Measurements from ENCODE around the gene EBF3.
A peak's percentile ranks its signal among the peaks of the same experiment; 100 is the strongest.

The EBF3 gene

GRCh38 chr10:129963641-129964501 is at the start of gene EBF3:
EBF3 (minus strand) TSS chr10:129964274; CDS start chr10:129963768, 506 bp downstream.
- DNase-seq (ENCODE audit: low spot score) = peak; percentile 10

GRCh38 chr10:130013335-130014262 is 49.5 kb upstream of the EBF3 start:
- no peak for DNase-seq (ENCODE audit: low spot score)

- no peak for DNase-seq (ENCODE audit: low spot score)
Measured at GRCh38 chr10:130012129-130012528, 48.1 kb upstream of the EBF3 start.

- no peak for DNase-seq (ENCODE audit: low spot score)
Measured at GRCh38 chr10:130010653-130011052, 46.6 kb upstream of the EBF3 start.

GRCh38 chr10:130009228-130009627 is 45.2 kb upstream of the EBF3 start:
- no peak for DNase-seq (ENCODE audit: low spot score)

- no peak for DNase-seq (ENCODE audit: low spot score)
Measured at GRCh38 chr10:130003787-130004613, 39.9 kb upstream of the EBF3 start.

GRCh38 chr10:130003166-130003565 is 39.1 kb upstream of the EBF3 start:
- DNase-seq (ENCODE audit: low spot score) = no peak

- DNase-seq (ENCODE audit: low spot score) = no peak
Measured at GRCh38 chr10:130002606-130003005, 38.5 kb upstream of the EBF3 start.

GRCh38 chr10:130000918-130001317 is 36.8 kb upstream of the EBF3 start:
- DNase-seq (ENCODE audit: low spot score) = no peak

GRCh38 chr10:129999140-129999539 is 35.1 kb upstream of the EBF3 start:
- no peak for DNase-seq (ENCODE audit: low spot score)

GRCh38 chr10:129993621-129994020 is 29.5 kb upstream of the EBF3 start:
- DNase-seq (ENCODE audit: low spot score) = no peak

GRCh38 chr10:129992356-129992755 is 28.3 kb upstream of the EBF3 start:
- DNase-seq (ENCODE audit: low spot score) = no peak

- DNase-seq (ENCODE audit: low spot score) = no peak
Measured at GRCh38 chr10:129982825-129983224, 18.8 kb upstream of the EBF3 start.

GRCh38 chr10:129978980-129979379 is 14.9 kb upstream of the EBF3 start:
- DNase-seq (ENCODE audit: low spot score) = no peak

GRCh38 chr10:129978322-129978721 is 14.2 kb upstream of the EBF3 start:
- DNase-seq (ENCODE audit: low spot score) = no peak

GRCh38 chr10:129977794-129978193 is 13.7 kb upstream of the EBF3 start:
- no peak for DNase-seq (ENCODE audit: low spot score)

GRCh38 chr10:129973674-129974059 is 9.6 kb upstream of the EBF3 start:
- no peak for DNase-seq (ENCODE audit: low spot score)

GRCh38 chr10:129972966-129973673 is 9.0 kb upstream of the EBF3 start:
- DNase-seq (ENCODE audit: low spot score) = no peak

GRCh38 chr10:129972145-129972965 is 8.3 kb upstream of the EBF3 start:
- DNase-seq (ENCODE audit: low spot score) = no peak

GRCh38 chr10:129971381-129972144 is 7.5 kb upstream of the EBF3 start:
- no peak for DNase-seq (ENCODE audit: low spot score)

Data from CD4-positive, alpha-beta T cell treated with Interleukin-2 at 100 ng/mL for 4 hours (primary cell).